HEK293 (cell line): ENCODE data around the gene UROD.

Experiments
- CTCF ChIA-PET: fragments of 350-600 bp; formaldehyde crosslinking; extraction: SDS; loops from one replicate; lab custom pipeline; 2021; ENCODE audit warnings: antibody characterized with exemption; lab: Yijun Ruan, JAX
- POLR2A ChIA-PET: fragments of 300-600 bp; formaldehyde crosslinking; extraction: SDS; loops from one replicate; lab custom pipeline; 2020; ENCODE audit warnings: antibody characterized with exemption, inconsistent platforms; lab: Yijun Ruan, JAX
- H3K27ac ChIP-seq: fragments of 200-500 bp; sonication (Bioruptor generic); 2 replicates; pipeline ENCODE4 v1.5.1; 2014; ENCODE audit warnings: low read depth, low read length, control low read depth, inconsistent platforms; ENCODE audit errors: extremely low read depth
- H3K36me3 ChIP-seq, 2 experiments: fragments of 200-500 bp in 1 of 2; sonication (Bioruptor generic) in 1 of 2; 1 replicate in 1 of 2; 2 replicates in 1 of 2; pipeline ENCODE4 v1.5.1; 2014 to 2017; ENCODE audit warnings: inconsistent platforms in 2 of 2, low read length in 2 of 2; ENCODE audit not compliant: control insufficient read depth in 2 of 2, insufficient read depth in 1 of 2
- H3K4me1 ChIP-seq: fragments of 200-500 bp; sonication (Bioruptor generic); 2 replicates; pipeline ENCODE4 v1.5.1; 2014; ENCODE audit warnings: mild to moderate bottlenecking, low read length, inconsistent platforms; ENCODE audit not compliant: control insufficient read depth, insufficient read depth
- H3K4me3 ChIP-seq: 2 replicates; pipeline ENCODE4 v1.5.1; 2011; ENCODE audit warnings: low read depth, mild to moderate bottlenecking, control low read depth, low read length, moderate library complexity
- H3K9me3 ChIP-seq: fragments of 200-500 bp; sonication (Bioruptor generic); 2 replicates; pipeline ENCODE4 v1.5.1; 2014; ENCODE audit warnings: low read depth, low read length, inconsistent platforms; ENCODE audit not compliant: control insufficient read depth, insufficient read depth
- OSR2 ChIP-seq: fragments of 450-650 bp; formaldehyde crosslinking; IDR thresholded peaks from 2 replicates; pipeline ENCODE4 v1.5.1; 2016; ENCODE audit warnings: missing biosample characterization, missing genetic modification characterization
- PRDM10 ChIP-seq: fragments of 450-650 bp; formaldehyde crosslinking; IDR thresholded peaks from 2 replicates; pipeline ENCODE4 v1.5.1; 2016; ENCODE audit warnings: missing biosample characterization, missing genetic modification characterization
- PRDM2 ChIP-seq: fragments of 450-650 bp; formaldehyde crosslinking; IDR thresholded peaks from 2 replicates; pipeline ENCODE4 v1.5.1; 2016; ENCODE audit warnings: missing biosample characterization, missing genetic modification characterization, borderline replicate concordance
- SALL2 ChIP-seq: fragments of 450-650 bp; formaldehyde crosslinking; IDR thresholded peaks from 2 replicates; pipeline ENCODE4 v1.5.0; 2017; ENCODE audit warnings: missing biosample characterization, mild to moderate bottlenecking, missing genetic modification characterization, borderline replicate concordance
- WT1 ChIP-seq: fragments of 450-650 bp; formaldehyde crosslinking; IDR thresholded peaks from 2 replicates; pipeline ENCODE4 v1.5.1; 2016; ENCODE audit warnings: missing biosample characterization, missing genetic modification characterization
- ZBTB1 ChIP-seq: fragments of 450-650 bp; formaldehyde crosslinking; IDR thresholded peaks from 2 replicates; pipeline ENCODE4 v1.5.1; 2016; ENCODE audit warnings: missing biosample characterization, missing genetic modification characterization
- ZBTB20 ChIP-seq: fragments of 450-650 bp; formaldehyde crosslinking; IDR thresholded peaks from 2 replicates; pipeline ENCODE4 v1.5.1; 2016; ENCODE audit warnings: missing biosample characterization, missing genetic modification characterization
- ZBTB6 ChIP-seq: fragments of 450-650 bp; formaldehyde crosslinking; IDR thresholded peaks from 2 replicates; pipeline ENCODE4 v1.5.1; 2017; ENCODE audit warnings: missing biosample characterization, missing genetic modification characterization
- ZEB2 ChIP-seq: fragments of 450-650 bp; formaldehyde crosslinking; IDR thresholded peaks from 2 replicates; pipeline ENCODE4 v1.5.1; 2016; ENCODE audit warnings: missing biosample characterization, missing genetic modification characterization
- ZNF175 ChIP-seq: fragments of 450-650 bp; formaldehyde crosslinking; IDR thresholded peaks from 2 replicates; pipeline ENCODE4 v1.5.1; 2016; ENCODE audit warnings: missing biosample characterization, missing genetic modification characterization
- ZNF18 ChIP-seq: fragments of 450-650 bp; formaldehyde crosslinking; IDR thresholded peaks from 2 replicates; pipeline ENCODE4 v1.5.1; 2016; ENCODE audit warnings: missing biosample characterization, missing genetic modification characterization
- ZNF354C ChIP-seq: fragments of 450-650 bp; formaldehyde crosslinking; IDR thresholded peaks from 2 replicates; pipeline ENCODE4 v1.5.1; 2016; ENCODE audit warnings: missing biosample characterization, missing genetic modification characterization, low read depth, borderline replicate concordance
- ZNF398 ChIP-seq: fragments of 450-650 bp; formaldehyde crosslinking; IDR thresholded peaks from 2 replicates; pipeline ENCODE4 v1.5.1; 2017; ENCODE audit warnings: missing biosample characterization, missing genetic modification characterization
- ZNF560 ChIP-seq: fragments of 450-650 bp; formaldehyde crosslinking; IDR thresholded peaks from 2 replicates; pipeline ENCODE4 v1.5.1; 2017; ENCODE audit warnings: missing biosample characterization, missing genetic modification characterization, borderline replicate concordance
- ZNF645 ChIP-seq: fragments of 450-650 bp; formaldehyde crosslinking; IDR thresholded peaks from 2 replicates; pipeline ENCODE4; 2016; ENCODE audit warnings: missing biosample characterization, missing genetic modification characterization
- ZNF654 ChIP-seq: fragments of 450-650 bp; formaldehyde crosslinking; IDR thresholded peaks from 2 replicates; pipeline ENCODE4 v1.5.1; 2016; ENCODE audit warnings: low read depth, missing biosample characterization, missing genetic modification characterization
- ZNF707 ChIP-seq: fragments of 450-650 bp; formaldehyde crosslinking; IDR thresholded peaks from 2 replicates; pipeline ENCODE4 v1.5.1; 2016; ENCODE audit warnings: missing biosample characterization, missing genetic modification characterization
- ZNF792 ChIP-seq: fragments of 450-650 bp; formaldehyde crosslinking; IDR thresholded peaks from 2 replicates; pipeline ENCODE4 v1.5.1; 2016; ENCODE audit warnings: missing biosample characterization, missing genetic modification characterization

UROD gene

GRCh38 chr1:45038240-45038639 is 26.2 kb downstream of the UROD start:
- ChIA-PET CTCF (no interaction called here), POLR2A (no interaction called here)
- no peaks in the 10 kb centered on the region for H3K9me3 ChIP-seq
- H3K27ac ChIP-seq, result no peak overlapping the region
- no peaks in the 10 kb centered on the region for H3K4me1 ChIP-seq
- TF ChIP-seq ZBTB20 (tag by site-specific recombination) (no peak), PRDM10 (tag by site-specific recombination) (0 out of 2 replicates have a peak, but pooled peaks have one; percentile 16)
- TF ChIP-seq, all 188 proteins: peak for 1
- Histone ChIP-seq H3K36me3 (peaks cover 0 to 21% of the 10 kb centered on the region in 2 experiments; a peak in 1 of 3 replicates), H3K4me3 (no peak overlapping the region)

GRCh38 chr1:45038661-45039364 is 26.8 kb downstream of the UROD start:
- no peak overlapping the region for H3K4me3 ChIP-seq
- no peaks in the 10 kb centered on the region for H3K9me3 ChIP-seq
- no peaks in the 10 kb centered on the region for H3K4me1 ChIP-seq
- H3K36me3 ChIP-seq, result peaks cover 0 to 21% of the 10 kb centered on the region in 2 experiments; a peak in 1 of 3 replicates
- H3K27ac ChIP-seq, result no peak overlapping the region
- ChIA-PET CTCF (no interaction called here), POLR2A (no interaction called here)
- TF ChIP-seq ZBTB6 (tag by site-specific recombination) (no peak), ZNF792 (tag by site-specific recombination) (no peak), ZNF18 (no peak), OSR2 (tag by site-specific recombination) (no peak), ZNF645 (no peak), ZNF654 (tag by site-specific recombination) (no peak), PRDM2 (tag by site-specific recombination) (no peak), ZNF398 (no peak), ZNF560 (tag by site-specific recombination) (no peak), SALL2 (no peak), ZBTB1 (tag by site-specific recombination) (no peak), ZNF175 (no peak), WT1 (tag by site-specific recombination) (no peak), ZEB2 (tag by site-specific recombination) (no peak), ZNF707 (tag by site-specific recombination) (no peak), ZNF354C (no peak)
